HG03460 (cell line): Measurements from ENCODE around the gene LRCH2.
"Not testable (repeated sequence)": the region's sequence is repeated elsewhere in the genome, so short reads cannot be mapped to it uniquely, and the experiment has no call there.

ENCODE experiments used
- ATAC-seq: cut with Tn5 transposase; IDR thresholded peaks from one replicate; pipeline ENCODE4 v1.9.1; 2021; ENCODE audit not compliant: unreplicated experiment

Gene LRCH2

GRCh38 chrX:115209547-115209946, 24.3 kb downstream of the LRCH2 start:
- ATAC-seq = not testable (repeated sequence)

- ATAC-seq = no peak
Observed at GRCh38 chrX:115204040-115204439, 29.9 kb downstream of the LRCH2 start.

- ATAC-seq = no peak
Observed at GRCh38 chrX:115192244-115192700, 41.6 kb downstream of the LRCH2 start.

GRCh38 chrX:115191490-115192243, 42.2 kb downstream of the LRCH2 start:
- no peak for ATAC-seq

GRCh38 chrX:115190636-115191489, 43.0 kb downstream of the LRCH2 start:
- no peak for ATAC-seq

- ATAC-seq = no peak
Observed at GRCh38 chrX:115189646-115190635, 44.0 kb downstream of the LRCH2 start.

- no peak for ATAC-seq
Observed at GRCh38 chrX:115189110-115189509, 44.8 kb downstream of the LRCH2 start, which contains the start of gene RBMXL3. Gene RBMXL3 (plus strand): TSS chrX:115189410. CDS start chrX:115189442, 32 bp downstream.

GRCh38 chrX:115183980-115184379, 49.9 kb downstream of the LRCH2 start:
- ATAC-seq = no peak

- ATAC-seq = no peak
Observed at GRCh38 chrX:115178473-115178872, 55.4 kb downstream of the LRCH2 start.

GRCh38 chrX:115177932-115178331, 56.0 kb downstream of the LRCH2 start:
- no peak for ATAC-seq

- no peak for ATAC-seq
Observed at GRCh38 chrX:115174548-115174947, 59.3 kb downstream of the LRCH2 start.

GRCh38 chrX:115173181-115173580, 60.7 kb downstream of the LRCH2 start:
- ATAC-seq = no peak

- no peak for ATAC-seq
Observed at GRCh38 chrX:115147220-115147619, 86.7 kb downstream of the LRCH2 start.

- ATAC-seq = no peak
Observed at GRCh38 chrX:115142057-115142456, 91.8 kb downstream of the LRCH2 start.

- no peak for ATAC-seq
Observed at GRCh38 chrX:115138040-115138439, 95.9 kb downstream of the LRCH2 start.

- ATAC-seq = no peak
Observed at GRCh38 chrX:115134382-115134781, 99.5 kb downstream of the LRCH2 start.

GRCh38 chrX:115112411-115112810, 121.5 kb downstream of the LRCH2 start:
- no peak for ATAC-seq

- ATAC-seq = no peak
Observed at GRCh38 chrX:115098897-115099296, 135.0 kb downstream of the LRCH2 start.

- ATAC-seq = no peak
Observed at GRCh38 chrX:115093191-115093590, 140.7 kb downstream of the LRCH2 start.

- no peak for ATAC-seq
Observed at GRCh38 chrX:115089419-115089818, 144.5 kb downstream of the LRCH2 start.

GRCh38 chrX:115068896-115069295, 165.0 kb downstream of the LRCH2 start:
- ATAC-seq = no peak
